ENCODE measurements around the gene FHIT. TPM values are rescaled to one million over a fixed set of nuclear protein-coding genes. Genes with fewer than 3 reads are reported as not detected.
A peak's percentile ranks its signal among the peaks of the same experiment; 100 is the strongest.
"Not testable (repeated sequence)": the region's sequence is repeated elsewhere in the genome, so short reads cannot be mapped to it uniquely, and the experiment has no call there.

Gene FHIT
- polyA plus RNA-seq, 3 donors = 25.7 to 31.0 (median 25.7) TPM

DNA sequence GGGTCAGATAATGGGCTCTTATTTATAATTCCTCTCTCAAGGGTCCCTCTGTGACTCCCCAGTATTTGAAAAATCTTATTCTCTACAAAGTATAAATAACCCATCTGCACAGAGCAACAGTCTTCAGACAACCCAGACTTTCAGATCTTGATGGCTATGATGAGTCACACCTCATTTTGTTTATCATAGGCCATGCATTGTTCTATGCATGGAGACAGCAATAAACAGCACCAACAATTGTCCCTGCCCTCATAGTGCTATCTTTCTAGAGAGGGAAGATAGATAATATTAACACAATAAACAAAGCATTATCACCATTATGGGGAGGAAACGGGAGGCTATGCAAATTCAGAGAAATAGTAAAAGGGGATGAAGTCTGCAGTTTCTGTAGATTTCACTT is 13.4 kb downstream of the FHIT start:
- no peak for DNase-seq (ENCODE audit: extremely low read depth in 1 of 11, low read depth in 9 of 11, low spot score in 4 of 11)

- DNase-seq (ENCODE audit: extremely low read depth in 1 of 11, low read depth in 9 of 11, low spot score in 4 of 11) = no peak
These were observed 14.7 kb downstream of the FHIT start for GRCh38 chr3:61236556-61236955.

- DNase-seq (ENCODE audit: extremely low read depth in 1 of 11, low read depth in 9 of 11, low spot score in 4 of 11) = peak in 1 of 11 donors; percentile 20
These were observed 17.5 kb downstream of the FHIT start for GRCh38 chr3:61233746-61234145.

- no peak for DNase-seq (ENCODE audit: extremely low read depth in 1 of 11, low read depth in 9 of 11, low spot score in 4 of 11)
These were observed 19.6 kb downstream of the FHIT start for GRCh38 chr3:61231693-61232092.

- no peak for DNase-seq (ENCODE audit: extremely low read depth in 1 of 11, low read depth in 9 of 11, low spot score in 4 of 11)
These were observed 23.5 kb downstream of the FHIT start for GRCh38 chr3:61227799-61228198.

- DNase-seq (ENCODE audit: extremely low read depth in 1 of 11, low read depth in 9 of 11, low spot score in 4 of 11) = no peak
These were observed 25.0 kb downstream of the FHIT start for GRCh38 chr3:61226166-61226686.

GRCh38 chr3:61224823-61225222 is 26.4 kb downstream of the FHIT start:
- no peak for DNase-seq (ENCODE audit: extremely low read depth in 1 of 11, low read depth in 9 of 11, low spot score in 4 of 11)

- no peak for DNase-seq (ENCODE audit: extremely low read depth in 1 of 11, low read depth in 9 of 11, low spot score in 4 of 11)
These were observed 27.8 kb downstream of the FHIT start for GRCh38 chr3:61223451-61223850.

DNA sequence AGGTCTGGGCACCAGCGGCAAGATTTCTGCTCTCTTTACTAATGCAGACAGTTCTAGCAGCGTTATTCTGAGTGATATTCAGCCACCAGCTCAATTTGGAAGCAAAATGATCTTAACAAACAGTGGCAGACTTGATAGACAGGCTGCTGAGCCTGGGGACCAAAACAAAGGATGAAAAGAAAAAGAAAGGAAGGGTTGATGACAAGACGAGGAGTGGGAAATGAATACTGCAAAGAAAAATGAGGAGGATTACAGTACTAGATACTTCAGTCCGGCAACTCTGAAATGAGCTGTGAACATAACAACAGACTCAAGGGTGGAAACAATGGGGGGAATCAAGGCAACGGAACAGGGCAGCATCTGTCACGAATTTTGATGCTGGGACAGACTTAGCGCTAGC is 28.8 kb downstream of the FHIT start:
- DNase-seq (ENCODE audit: extremely low read depth in 1 of 11, low read depth in 9 of 11, low spot score in 4 of 11) = no peak

DNA sequence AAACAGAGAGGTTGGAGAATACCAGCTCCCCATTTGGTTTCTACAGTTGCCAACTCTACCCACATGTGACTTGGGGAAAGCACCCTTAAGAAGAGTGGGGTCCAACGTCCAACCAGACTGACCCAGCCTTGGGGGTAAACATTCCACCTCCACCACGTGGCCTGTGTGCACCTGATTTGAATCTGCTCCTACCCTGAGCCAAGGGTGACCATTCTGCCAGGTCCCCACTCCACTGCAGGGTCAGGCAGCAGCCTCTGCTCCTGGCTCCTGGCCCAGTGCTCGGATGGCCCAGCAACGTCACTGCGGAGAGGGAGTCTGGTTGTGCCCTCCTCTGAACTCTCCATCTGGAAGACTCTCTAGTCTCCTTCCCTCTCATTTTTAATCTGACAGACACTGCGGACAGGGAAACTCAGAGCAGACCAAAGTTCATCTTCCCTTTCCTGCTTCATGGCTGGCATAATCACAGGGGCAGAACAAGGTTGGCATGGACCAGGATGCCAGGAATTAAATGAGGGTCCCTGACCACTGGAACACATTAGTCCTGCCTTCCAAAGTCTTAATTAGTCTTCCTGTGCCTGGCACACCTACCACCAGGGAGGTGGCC is 29.4 kb downstream of the FHIT start:
- DNase-seq (ENCODE audit: extremely low read depth in 1 of 11, low read depth in 9 of 11, low spot score in 4 of 11) = no peak

GRCh38 chr3:61218504-61218903 is 32.7 kb downstream of the FHIT start:
- no peak for DNase-seq (ENCODE audit: extremely low read depth in 1 of 11, low read depth in 9 of 11, low spot score in 4 of 11)

- not testable (repeated sequence) for DNase-seq (ENCODE audit: extremely low read depth in 1 of 11, low read depth in 9 of 11, low spot score in 4 of 11)
These were observed 35.1 kb downstream of the FHIT start for GRCh38 chr3:61216171-61216570.

DNA sequence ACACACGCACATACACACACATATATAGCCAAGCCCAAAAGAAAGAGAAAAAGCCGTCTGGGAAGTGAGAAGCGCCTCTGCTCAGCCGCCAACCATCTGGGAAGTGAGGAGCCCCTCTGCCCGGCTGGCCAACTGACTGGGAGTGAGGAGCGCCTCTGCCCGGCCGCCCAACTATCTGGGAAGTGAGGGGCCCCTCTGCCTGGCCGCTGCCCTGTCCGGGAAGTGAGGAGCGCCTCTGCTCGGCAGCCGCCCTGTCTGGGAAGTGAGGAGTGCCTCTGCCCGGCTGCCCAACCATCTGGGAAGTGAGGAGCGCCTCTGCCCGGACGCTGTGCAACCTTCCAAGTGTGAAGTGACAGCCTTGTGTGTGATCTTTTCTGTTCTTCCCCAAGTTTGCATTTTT is 49.2 kb downstream of the FHIT start:
- DNase-seq (ENCODE audit: extremely low read depth in 1 of 11, low read depth in 9 of 11, low spot score in 4 of 11) = no peak

DNA sequence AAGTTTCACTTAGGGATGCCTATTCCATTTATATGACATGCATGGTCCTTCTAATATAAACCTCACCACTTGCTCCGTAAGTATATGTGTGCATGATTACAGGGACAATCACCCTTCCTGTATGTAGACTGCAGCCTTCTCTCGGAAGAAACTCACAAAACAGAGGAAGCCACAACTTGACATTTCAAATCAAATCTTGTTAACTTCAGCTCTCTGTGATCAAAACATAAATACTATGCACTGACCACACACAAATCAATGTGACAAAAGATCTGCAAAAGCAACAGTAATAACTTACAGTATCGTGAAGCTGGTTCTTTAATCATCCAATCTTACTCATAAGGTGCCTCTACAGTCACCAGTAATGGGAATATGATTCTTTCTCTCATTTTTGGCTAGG is 50.2 kb downstream of the FHIT start:
- DNase-seq (ENCODE audit: extremely low read depth in 1 of 11, low read depth in 9 of 11, low spot score in 4 of 11) = no peak

DNA sequence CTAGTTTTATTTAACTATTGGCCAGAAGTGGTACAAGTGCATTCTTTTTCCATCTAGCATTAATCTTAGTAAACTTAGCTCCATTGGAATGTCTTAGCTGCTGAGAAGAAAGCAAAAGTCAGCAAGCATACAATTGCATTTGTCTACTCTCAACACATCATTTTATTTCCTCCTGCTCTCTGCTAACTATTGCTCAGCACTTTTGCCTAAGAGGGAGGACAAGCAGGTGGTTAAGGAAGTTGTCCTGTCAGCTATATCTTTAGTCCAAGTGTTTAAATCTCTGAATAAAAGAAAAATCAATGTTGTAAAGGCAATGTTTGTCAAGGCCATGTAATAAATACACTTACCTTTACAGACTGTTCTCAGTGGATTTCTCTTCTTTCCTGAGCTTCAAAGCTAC is 51.0 kb downstream of the FHIT start:
- DNase-seq (ENCODE audit: extremely low read depth in 1 of 11, low read depth in 9 of 11, low spot score in 4 of 11) = no peak

- peak in 2 of 11 donors; percentile 24 to 36 for DNase-seq (ENCODE audit: extremely low read depth in 1 of 11, low read depth in 9 of 11, low spot score in 4 of 11)
These were observed 51.4 kb downstream of the FHIT start for GRCh38 chr3:61199843-61200242.

DNA sequence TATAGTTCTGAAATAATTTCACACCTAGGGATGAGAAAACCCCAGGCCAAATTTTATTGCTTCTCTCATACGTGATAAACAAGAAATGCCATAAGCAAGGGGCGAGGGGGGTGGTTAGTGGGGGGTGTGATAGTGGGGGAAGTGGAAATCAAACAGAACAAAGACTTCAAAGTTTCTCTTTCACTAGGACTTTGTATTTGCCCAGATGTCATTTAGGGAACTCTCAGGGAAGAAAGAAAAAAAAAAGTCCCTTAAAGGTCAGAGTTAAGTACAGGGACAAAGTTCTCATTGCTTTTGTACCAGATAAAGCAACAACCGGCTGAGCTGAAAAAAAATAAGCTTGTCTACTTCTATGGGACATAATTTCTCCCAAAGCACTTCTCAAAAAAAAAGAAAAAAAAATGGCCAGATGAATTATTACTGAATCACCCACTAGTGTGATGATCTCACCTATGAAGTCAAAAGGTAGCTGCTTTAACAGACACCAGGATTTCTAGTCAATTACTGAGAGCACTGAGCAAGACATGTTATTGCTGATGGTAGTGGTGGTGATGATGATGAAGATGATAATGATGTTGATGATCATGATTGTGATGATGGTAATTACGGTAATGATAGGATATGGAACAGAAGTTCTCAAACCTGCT is 56.2 kb downstream of the FHIT start:
- no peak for DNase-seq (ENCODE audit: extremely low read depth in 1 of 11, low read depth in 9 of 11, low spot score in 4 of 11)

- DNase-seq (ENCODE audit: extremely low read depth in 1 of 11, low read depth in 9 of 11, low spot score in 4 of 11) = no peak
These were observed 59.0 kb downstream of the FHIT start for GRCh38 chr3:61192222-61192621.

DNA sequence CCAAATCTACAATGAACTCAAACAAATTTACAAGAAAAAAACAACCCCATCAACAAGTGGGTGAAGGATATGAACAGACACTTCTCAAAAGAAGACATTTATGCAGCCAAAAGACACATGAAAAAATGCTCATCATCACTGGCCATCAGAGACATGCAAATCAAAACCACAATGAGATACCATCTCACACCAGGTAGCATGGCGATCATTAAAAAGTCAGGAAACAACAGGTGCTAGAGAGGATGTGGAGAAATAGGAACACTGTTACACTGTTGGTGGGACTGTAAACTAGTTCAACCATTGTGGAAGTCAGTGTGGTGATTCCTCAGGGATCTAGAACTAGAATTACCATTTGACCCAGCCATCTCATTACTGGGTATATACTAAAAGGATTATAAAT is 61.0 kb downstream of the FHIT start:
- not testable (repeated sequence) for DNase-seq (ENCODE audit: extremely low read depth in 1 of 11, low read depth in 9 of 11, low spot score in 4 of 11)

DNA sequence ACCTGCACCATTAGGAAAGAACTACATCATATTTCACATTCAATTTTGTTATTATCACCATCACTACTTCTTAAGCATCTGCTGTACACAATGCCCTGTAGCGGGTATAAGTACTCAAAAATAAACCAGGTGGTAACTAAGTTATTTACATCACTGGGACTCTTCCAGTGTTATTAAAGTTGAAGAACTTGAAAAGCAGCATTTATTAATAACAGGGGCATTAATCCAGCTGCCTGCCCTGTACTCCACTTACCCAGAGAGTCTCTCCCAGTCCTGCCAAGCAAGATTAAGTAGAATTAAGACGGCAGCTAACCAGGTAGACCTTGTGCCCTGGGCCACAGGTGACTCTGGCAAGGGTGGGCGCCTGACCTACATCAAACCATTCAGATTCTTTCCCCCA is 65.2 kb downstream of the FHIT start:
- DNase-seq (ENCODE audit: extremely low read depth in 1 of 11, low read depth in 9 of 11, low spot score in 4 of 11) = no peak

- DNase-seq (ENCODE audit: extremely low read depth in 1 of 11, low read depth in 9 of 11, low spot score in 4 of 11) = no peak
These were observed 66.3 kb downstream of the FHIT start for GRCh38 chr3:61184956-61185355.
